GM19468 (cell line): Measurements from ENCODE around the gene ULBP1.
"Not testable (repeated sequence)": the region's sequence is repeated elsewhere in the genome, so short reads cannot be mapped to it uniquely, and the experiment has no call there.

Source experiments
- ATAC-seq: cut with Tn5 transposase; IDR thresholded peaks from one replicate; pipeline ENCODE4 v1.9.1; 2021; ENCODE audit warnings: mild to moderate bottlenecking, moderate library complexity, moderate number of reproducible peaks; ENCODE audit not compliant: unreplicated experiment; ENCODE audit errors: extremely low read depth

ULBP1 gene

DNA sequence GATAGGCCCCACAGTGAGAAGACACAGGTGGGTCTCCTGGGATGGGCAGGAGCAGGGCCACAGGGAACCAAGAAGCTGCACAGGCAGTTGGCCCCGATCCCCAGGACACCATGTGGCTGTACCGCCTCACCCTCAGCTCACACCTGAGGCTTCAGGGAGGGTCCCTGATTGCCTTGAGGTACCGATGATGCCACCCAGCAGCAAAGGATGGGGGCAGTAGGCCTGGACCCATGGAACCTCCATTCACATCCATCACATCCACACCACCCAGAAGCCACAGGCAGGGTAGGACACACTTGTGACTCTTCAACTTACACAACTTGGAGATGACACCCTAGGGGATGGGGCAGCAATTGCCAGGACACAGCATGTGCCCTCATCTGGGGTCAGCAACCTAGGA is 39.9 kb downstream of the ULBP1 start:
- ATAC-seq, result not testable (repeated sequence)

DNA sequence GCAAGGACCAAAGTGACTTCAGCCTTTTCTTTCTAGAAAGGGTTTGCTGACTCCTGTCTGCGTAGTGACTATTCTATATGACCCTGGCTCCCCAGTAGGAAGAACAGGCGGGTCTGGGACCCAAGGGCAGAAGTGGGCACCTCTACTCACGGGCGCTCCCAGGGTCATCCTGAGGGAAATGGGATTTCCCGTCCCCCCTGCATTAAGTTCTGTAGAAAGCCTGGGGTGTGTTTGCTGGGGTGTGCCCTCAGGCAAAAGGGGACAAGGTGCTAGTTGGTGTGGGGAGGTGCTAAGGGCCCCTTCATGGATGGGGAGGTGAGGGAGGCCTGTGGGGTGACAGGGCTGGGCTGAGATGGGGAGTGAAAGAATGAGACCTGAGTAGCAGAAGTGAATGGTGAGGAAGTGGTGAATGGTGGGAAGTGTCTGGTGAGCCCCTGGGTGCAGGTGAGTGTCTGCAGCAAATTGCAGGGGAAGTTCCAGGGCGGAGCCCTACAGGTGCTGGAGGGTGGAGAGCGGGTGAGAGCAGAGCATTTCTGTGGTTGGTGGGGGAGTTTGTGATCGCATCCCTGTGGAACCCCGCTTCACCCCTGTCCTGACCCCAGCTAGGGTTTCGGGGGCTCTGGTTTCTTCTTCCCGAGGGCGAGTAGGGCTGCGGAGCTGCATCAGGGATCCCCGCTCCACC is 40.5 kb downstream of the ULBP1 start:
- no peak for ATAC-seq

DNA sequence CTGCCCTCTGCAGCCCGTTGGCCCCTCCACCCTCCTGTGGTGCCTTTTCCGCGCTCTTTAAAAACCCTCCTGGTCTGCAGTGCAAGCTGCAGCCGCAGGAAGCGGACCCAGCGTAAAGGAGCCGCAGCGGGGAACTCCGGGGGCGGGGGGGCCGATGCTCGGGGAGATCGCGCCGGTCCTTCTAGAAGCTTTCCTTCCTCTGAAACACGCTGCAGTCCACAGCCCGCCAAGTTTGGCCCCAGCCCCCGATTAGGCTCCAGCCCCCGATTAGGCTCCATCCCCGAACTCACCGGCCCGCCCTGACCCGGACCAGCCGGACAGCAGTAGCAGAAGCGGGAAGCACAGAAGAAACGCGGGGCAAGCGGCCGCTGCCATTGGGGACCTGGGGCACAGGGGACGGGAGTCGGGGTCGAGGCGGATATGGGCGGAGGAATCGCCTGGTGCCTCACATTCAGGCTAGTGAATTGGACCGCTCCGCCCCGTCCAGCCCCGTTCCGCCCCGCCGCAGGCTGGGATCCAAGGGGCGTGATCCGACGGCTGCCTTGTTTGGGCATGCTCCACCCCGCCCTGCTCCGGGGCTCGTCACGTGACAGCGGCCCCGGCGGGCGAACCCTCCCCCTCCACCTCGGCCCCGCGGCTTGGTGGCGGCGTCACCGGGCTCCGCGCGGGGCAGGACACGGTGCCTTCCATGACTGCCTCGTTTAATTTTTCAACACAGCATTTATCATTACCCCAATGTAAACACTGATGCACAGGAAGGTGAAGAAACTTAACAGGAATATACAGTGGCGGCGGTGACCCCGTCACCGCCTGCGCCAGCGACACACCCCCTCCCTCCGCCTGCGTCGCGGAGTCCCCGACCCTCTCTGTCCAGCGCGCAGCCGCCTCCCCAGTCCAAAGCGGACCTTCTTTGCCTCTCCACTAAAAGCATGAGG is 41.3 kb downstream of the ULBP1 start:
- no peak for ATAC-seq

DNA sequence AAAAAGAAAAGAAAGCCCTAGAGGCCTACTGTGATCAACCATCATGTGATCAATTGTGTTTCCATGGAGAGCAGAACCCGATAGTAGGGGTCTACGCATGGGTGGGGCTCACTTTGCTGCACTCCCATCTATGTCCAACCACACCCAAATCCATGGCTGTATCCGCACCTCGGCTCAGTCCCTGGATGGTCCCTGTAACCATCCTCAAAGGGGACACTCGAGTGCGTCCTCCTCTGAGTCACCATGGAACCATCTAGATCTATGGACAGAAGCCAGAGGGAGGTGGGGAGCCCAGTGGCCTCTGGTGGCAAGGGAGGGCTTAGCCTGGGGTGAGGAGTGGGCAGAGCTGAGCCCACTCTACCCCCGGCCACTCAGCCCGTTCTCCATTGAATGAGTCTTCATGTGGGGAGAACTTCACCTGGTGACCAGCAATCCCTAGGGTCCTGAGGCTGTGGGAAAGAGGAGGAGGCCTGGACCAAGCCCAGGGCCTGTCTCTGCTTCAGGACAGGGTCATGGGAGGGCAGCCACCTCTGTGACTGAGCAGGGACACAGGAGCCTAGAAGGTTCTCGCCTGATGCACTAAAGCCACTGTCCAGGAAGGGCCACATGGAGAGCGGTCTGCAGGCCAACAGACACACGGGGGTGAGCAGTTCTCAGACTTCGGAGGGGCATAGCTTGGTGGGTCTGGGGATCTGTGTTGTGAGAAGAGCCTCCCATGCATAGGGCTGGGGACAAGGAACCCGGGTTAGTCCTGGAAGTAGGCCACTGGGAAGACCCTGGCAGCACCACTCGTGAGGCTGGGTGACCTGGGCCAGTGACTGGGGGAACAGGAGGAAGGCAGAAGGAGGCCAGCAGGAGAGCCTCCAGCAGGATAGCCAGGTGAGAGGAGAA is 42.3 kb downstream of the ULBP1 start:
- ATAC-seq, result no peak

DNA sequence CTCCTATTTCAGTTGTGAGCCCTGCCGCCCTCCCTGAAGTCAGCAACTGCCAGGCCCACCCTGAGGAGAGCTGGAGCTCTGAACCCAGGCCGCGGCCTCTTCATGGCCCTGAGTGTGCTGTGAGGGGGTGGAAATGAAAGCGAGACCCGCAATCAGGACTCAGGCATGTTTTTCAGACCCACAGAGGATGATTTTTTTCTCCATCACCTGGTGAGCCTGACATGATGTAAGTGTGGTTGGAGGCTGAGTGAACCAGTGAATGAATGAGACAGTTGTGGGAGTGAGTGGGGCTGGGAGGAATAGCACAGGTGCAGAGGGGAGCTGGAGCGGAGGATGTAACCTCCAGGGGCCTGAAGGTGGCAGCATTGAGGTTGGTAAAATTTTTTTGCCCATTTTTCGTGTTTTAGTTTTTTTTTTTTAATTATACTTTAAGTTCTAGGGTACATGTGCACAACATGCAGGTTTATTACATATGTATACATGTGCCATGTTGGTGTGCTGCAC is 43.3 kb downstream of the ULBP1 start:
- no peak for ATAC-seq

- no peak for ATAC-seq
Observed at GRCh38 chr6:150008588-150008987, 44.8 kb downstream of the ULBP1 start.

- not testable (repeated sequence) for ATAC-seq
Observed at GRCh38 chr6:150012846-150013784, 49.4 kb downstream of the ULBP1 start.

GRCh38 chr6:150013785-150014622 is 50.3 kb downstream of the ULBP1 start:
- not testable (repeated sequence) for ATAC-seq

DNA sequence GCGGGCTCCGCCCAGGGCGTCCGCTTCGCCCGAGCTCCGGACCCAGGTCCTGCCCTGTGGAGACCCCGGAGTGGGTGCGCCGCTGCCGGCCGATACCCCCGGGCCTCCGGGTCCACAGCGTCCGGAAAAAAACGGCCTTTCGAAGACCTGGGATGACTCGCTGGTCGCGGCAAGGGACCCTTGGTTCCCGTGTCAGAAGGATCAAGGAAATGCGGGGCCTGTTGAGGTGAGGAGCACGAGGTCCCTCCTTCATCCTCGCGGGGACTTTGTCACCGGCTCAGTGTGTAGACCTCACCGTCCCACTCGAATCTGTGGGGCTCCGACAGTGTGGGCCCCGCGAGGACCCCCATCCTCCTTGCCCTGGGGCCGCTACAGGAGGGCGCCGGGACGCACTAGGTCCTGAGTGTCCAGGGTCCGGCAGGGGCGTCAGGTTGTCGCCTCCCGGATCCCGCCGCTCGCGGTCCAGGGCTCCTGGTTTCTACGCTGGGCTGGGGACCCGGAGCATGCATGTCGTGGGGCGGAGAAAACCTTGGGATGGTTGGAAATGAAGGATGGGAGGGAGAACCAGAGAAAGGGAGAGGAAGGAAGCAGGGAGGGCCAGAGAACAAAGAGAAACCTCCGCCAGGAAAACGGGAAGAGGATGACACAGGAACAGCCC is 51.0 kb downstream of the ULBP1 start:
- ATAC-seq, result not testable (repeated sequence)

- not testable (repeated sequence) for ATAC-seq
Observed at GRCh38 chr6:150015281-150016001, 51.7 kb downstream of the ULBP1 start.

GRCh38 chr6:150016324-150017185 is 52.8 kb downstream of the ULBP1 start:
- no peak for ATAC-seq

- ATAC-seq, result not testable (repeated sequence)
Observed at GRCh38 chr6:150017186-150017521, 53.4 kb downstream of the ULBP1 start.

GRCh38 chr6:150018846-150019580 is 55.3 kb downstream of the ULBP1 start:
- ATAC-seq, result no peak

DNA sequence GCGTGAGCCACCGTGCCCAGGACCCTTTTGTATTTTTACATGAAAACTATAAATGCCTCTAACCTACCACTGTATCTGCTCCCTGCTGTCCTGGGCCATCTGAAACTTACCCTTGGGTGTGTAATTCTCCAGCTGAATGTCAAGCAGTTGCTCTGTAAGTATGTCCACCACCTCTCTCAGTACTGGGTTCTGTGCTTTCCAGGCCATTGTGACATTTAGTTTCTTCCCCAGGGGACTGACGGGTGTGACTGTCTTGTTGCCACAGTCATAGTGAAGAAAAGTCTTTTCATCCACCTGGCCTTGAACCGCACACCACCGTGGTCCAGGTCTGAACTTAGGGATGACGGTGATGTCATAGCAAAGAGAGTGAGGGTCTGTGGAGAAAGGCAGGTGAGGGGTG is 58.1 kb downstream of the ULBP1 start:
- not testable (repeated sequence) for ATAC-seq
